H1 (cell line): Measurements from ENCODE around the gene ATXN2L. TPM values are rescaled to one million over a fixed set of nuclear protein-coding genes. Genes with fewer than 3 reads are reported as not detected.
A peak's percentile ranks its signal among the peaks of the same experiment; 100 is the strongest.

ENCODE experiments used
- CTCF ChIA-PET: fragments of 300-600 bp; sonication (Branson Sonifier 250); formaldehyde crosslinking; loops from one replicate; lab custom pipeline; 2021; ENCODE audit not compliant: partially characterized antibody; lab: Charles Lee
- POLR2A ChIA-PET: fragments of 300-600 bp; sonication (Branson Sonifier 250); formaldehyde crosslinking; loops from one replicate; lab custom pipeline; 2021; ENCODE audit warnings: inconsistent platforms; ENCODE audit not compliant: partially characterized antibody; lab: Charles Lee
- DNase-seq, 2 experiments: peaks; one replicate each; pipeline versions ENCODE4 v3.0.0 to v3.0.0-alpha.2; 2010 to 2022; ENCODE audit warnings: low spot score in 2 of 2, low read depth in 1 of 2, mixed read lengths in 1 of 2
- FAIRE-seq: peaks from 2 replicates; lab custom pipeline; 2011; peaks lifted over from hg19 to GRCh38; lab: Jason Lieb, UNC
- H2AFZ ChIP-seq: 2 replicates; pipeline ENCODE4 v1.8.1; 2012; ENCODE audit warnings: low read length, inconsistent platforms
- H2AK5ac ChIP-seq: 2 replicates; pipeline ENCODE4 v1.6.1; 2013; ENCODE audit warnings: low read depth, low read length
- H2BK120ac ChIP-seq: replicated peaks from 2 replicates; pipeline ENCODE3; 2013; ENCODE audit warnings: low read depth, low read length, inconsistent platforms
- H2BK12ac ChIP-seq: 2 replicates; pipeline ENCODE4 v1.6.1; 2013; ENCODE audit warnings: low read depth, low read length
- H2BK15ac ChIP-seq: 2 replicates; pipeline ENCODE4 v1.6.1; 2013; ENCODE audit warnings: low read length
- H2BK20ac ChIP-seq: 2 replicates; pipeline ENCODE4 v1.6.1; 2013; ENCODE audit warnings: low read length
- H2BK5ac ChIP-seq: 2 replicates; pipeline ENCODE4 v1.6.1; 2013; ENCODE audit warnings: low read depth, low read length
- H3K14ac ChIP-seq: 2 replicates; pipeline ENCODE4 v1.6.1; 2013; ENCODE audit warnings: inconsistent platforms; ENCODE audit not compliant: insufficient read length
- H3K18ac ChIP-seq: 2 replicates; pipeline ENCODE4 v1.6.1; 2013; ENCODE audit warnings: low read length; ENCODE audit errors: extremely low read depth
- H3K23ac ChIP-seq: 2 replicates; pipeline ENCODE4 v1.6.1; 2013; ENCODE audit warnings: inconsistent platforms; ENCODE audit not compliant: insufficient read length
- H3K23me2 ChIP-seq: 2 replicates; pipeline ENCODE4 v1.6.1; 2013; ENCODE audit warnings: low read depth, low read length
- H3K27ac ChIP-seq: 2 replicates; pipeline ENCODE4 v1.6.1; 2011; ENCODE audit warnings: low read depth, low read length, inconsistent platforms
- H3K27me3 ChIP-seq, 4 experiments: replicated peaks in 1 of 4; 1 replicate in 1 of 4; 2 replicates in 3 of 4; pipeline versions ENCODE4 v1.6.1 to v1.8.1; 2011 to 2013; ENCODE audit warnings: low read length in 3 of 4, mild to moderate bottlenecking in 3 of 4, inconsistent platforms in 2 of 4, mixed read lengths in 2 of 4, moderate library complexity in 1 of 4; ENCODE audit not compliant: control insufficient read depth in 3 of 4, insufficient read depth in 3 of 4; ENCODE audit errors: extremely low read depth in 1 of 4
- H3K36me3 ChIP-seq, 4 experiments: 2 replicates each; pipeline versions ENCODE4 v1.6.1 to v1.8.1; 2011 to 2013; ENCODE audit warnings: mild to moderate bottlenecking in 4 of 4, low read length in 3 of 4, moderate library complexity in 2 of 4, control low read depth in 1 of 4, inconsistent platforms in 1 of 4; ENCODE audit not compliant: insufficient read depth in 4 of 4, control insufficient read depth in 2 of 4
- H3K4ac ChIP-seq: replicated peaks from 2 replicates; pipeline ENCODE3; 2013; ENCODE audit warnings: low read length, low read depth, mixed read lengths, inconsistent platforms; ENCODE audit not compliant: insufficient read length
- H3K4me1 ChIP-seq, 4 experiments: replicated peaks in 1 of 4; 1 replicate in 1 of 4; 2 replicates in 3 of 4; pipeline versions ENCODE4 v1.6.1 to v1.8.1; 2011 to 2013; ENCODE audit warnings: low read length in 3 of 4, inconsistent platforms in 2 of 4, mixed read lengths in 1 of 4; ENCODE audit not compliant: insufficient read depth in 4 of 4, control insufficient read depth in 3 of 4
- H3K4me2 ChIP-seq, 2 experiments: 2 replicates each; pipeline versions ENCODE4 v1.6.1 to v1.8.1; 2011 to 2013; ENCODE audit warnings: low read depth in 2 of 2, low read length in 2 of 2, control low read depth in 1 of 2, inconsistent platforms in 1 of 2, mild to moderate bottlenecking in 1 of 2; ENCODE audit not compliant: insufficient read depth in 1 of 2
- H3K4me3 ChIP-seq, 4 experiments: fragments of 200-600, 300-600 bp in 1 of 4; sonication (generic), shearing (Covaris generic), sonication (Bioruptor Twin) in 1 of 4; 2 replicates each; pipeline versions ENCODE4 v1.5.1 to v1.8.1; 2011 to 2016; ENCODE audit warnings: low read length in 4 of 4, low read depth in 3 of 4, control low read depth in 2 of 4, inconsistent platforms in 2 of 4, mild to moderate bottlenecking in 2 of 4, mixed read lengths in 1 of 4, moderate library complexity in 1 of 4; ENCODE audit not compliant: insufficient read depth in 2 of 4; ENCODE audit errors: extremely low read depth in 1 of 4
- H3K56ac ChIP-seq: replicated peaks from 2 replicates; pipeline ENCODE3; 2013; ENCODE audit warnings: low read depth, mild to moderate bottlenecking, mixed read lengths, low read length, inconsistent platforms; ENCODE audit not compliant: insufficient read length
- H3K79me1 ChIP-seq: 2 replicates; pipeline ENCODE4 v1.6.1; 2013; ENCODE audit warnings: low read depth, low read length, control low read depth
- H3K79me2 ChIP-seq, 2 experiments: 2 replicates each; pipeline versions ENCODE4 v1.6.1 to v1.8.1; 2012 to 2013; ENCODE audit warnings: low read length in 2 of 2, mild to moderate bottlenecking in 2 of 2, inconsistent platforms in 1 of 2; ENCODE audit not compliant: insufficient read depth in 2 of 2, control insufficient read depth in 1 of 2
- H3K9ac ChIP-seq, 4 experiments: replicated peaks in 1 of 4; 1 replicate in 1 of 4; 2 replicates in 3 of 4; pipeline versions ENCODE4 v1.6.1 to v1.8.1; 2011 to 2013; ENCODE audit warnings: low read depth in 3 of 4, low read length in 3 of 4, control low read depth in 2 of 4, mild to moderate bottlenecking in 2 of 4, moderate library complexity in 2 of 4, inconsistent platforms in 1 of 4; ENCODE audit errors: extremely low read depth in 1 of 4
- H3K9me3 ChIP-seq, 2 experiments: 2 replicates each; pipeline versions ENCODE4 v1.6.1 to v1.8.1; 2012 to 2013; ENCODE audit warnings: mild to moderate bottlenecking in 2 of 2, moderate library complexity in 2 of 2, control low read depth in 1 of 2, inconsistent platforms in 1 of 2, low read depth in 1 of 2, low read length in 1 of 2, mixed read lengths in 1 of 2; ENCODE audit not compliant: insufficient read depth in 2 of 2
- H4K20me1 ChIP-seq, 2 experiments: replicated peaks in 1 of 2; 2 replicates each; pipeline versions ENCODE3 to v1.8.1; 2011 to 2013; ENCODE audit warnings: inconsistent platforms in 2 of 2, low read length in 2 of 2, mild to moderate bottlenecking in 1 of 2; ENCODE audit not compliant: insufficient read depth in 2 of 2, control insufficient read depth in 1 of 2
- H4K5ac ChIP-seq: 2 replicates; pipeline ENCODE4 v1.6.1; 2013; ENCODE audit warnings: low read length, low read depth, mixed read lengths, inconsistent platforms; ENCODE audit not compliant: insufficient read length
- H4K8ac ChIP-seq: 2 replicates; pipeline ENCODE4 v1.8.0; 2013; ENCODE audit warnings: mild to moderate bottlenecking, moderate library complexity, low read length, inconsistent platforms; ENCODE audit not compliant: insufficient read depth; ENCODE audit errors: extremely low read depth
- H4K91ac ChIP-seq: replicated peaks from 2 replicates; pipeline ENCODE3; 2013; ENCODE audit warnings: low read length, mixed read lengths, inconsistent platforms; ENCODE audit not compliant: insufficient read length
- BRCA1 ChIP-seq: IDR thresholded peaks from 2 replicates; pipeline ENCODE4 v1.6.1; 2012; ENCODE audit warnings: low read depth, low read length, improper control_type of control experiment
- CHD1 ChIP-seq: IDR thresholded peaks from 2 replicates; pipeline ENCODE4 v1.6.1; 2012; ENCODE audit warnings: low read depth, low read length, improper control_type of control experiment
- CHD2 ChIP-seq: IDR thresholded peaks from 2 replicates; pipeline ENCODE4 v1.6.1; 2012; ENCODE audit warnings: low read length, improper control_type of control experiment
- KDM4A ChIP-seq: IDR thresholded peaks from one replicate; pipeline ENCODE4 v1.7.1; 2012; ENCODE audit warnings: low read depth, mild to moderate bottlenecking, moderate library complexity, low read length, inconsistent platforms; ENCODE audit not compliant: severe bottlenecking
- PHF8 ChIP-seq: fragments of 200-600 bp; sonication (generic); conservative IDR thresholded peaks from 2 replicates; pipeline ENCODE4 v1.7.1; 2012; ENCODE audit warnings: low read depth, mild to moderate bottlenecking, inconsistent platforms, low read length, moderate library complexity
- POU5F1 ChIP-seq: IDR thresholded peaks from 2 replicates; pipeline ENCODE4 v1.6.1; 2011; ENCODE audit warnings: low read depth, mild to moderate bottlenecking, low read length, moderate library complexity
- RAD21 ChIP-seq, 2 experiments: IDR thresholded peaks in 1 of 2; conservative IDR thresholded peaks in 1 of 2; 2 replicates each; pipeline ENCODE4 v1.6.1; 2011; ENCODE audit warnings: low read depth in 2 of 2, low read length in 2 of 2, improper control_type of control experiment in 1 of 2, inconsistent platforms in 1 of 2, mild to moderate bottlenecking in 1 of 2, moderate library complexity in 1 of 2
- RBBP5 ChIP-seq: IDR thresholded peaks from 2 replicates; pipeline ENCODE4 v1.7.1; 2012; ENCODE audit warnings: low read depth, mild to moderate bottlenecking, inconsistent platforms, low read length, moderate library complexity, borderline replicate concordance
- RFX5 ChIP-seq: IDR thresholded peaks from 2 replicates; pipeline ENCODE4 v1.6.1; 2011; ENCODE audit warnings: low read depth, low read length, improper control_type of control experiment, borderline replicate concordance
- RXRA ChIP-seq: IDR thresholded peaks from 2 replicates; pipeline ENCODE4 v1.6.1; 2011; ENCODE audit warnings: low read depth, mild to moderate bottlenecking, low read length, moderate library complexity; ENCODE audit not compliant: insufficient read depth
- SIX5 ChIP-seq: IDR thresholded peaks from 2 replicates; pipeline ENCODE4 v1.6.1; 2011; ENCODE audit warnings: mild to moderate bottlenecking, low read depth, low read length
- SUZ12 ChIP-seq: fragments of 200-600 bp; sonication (generic); IDR thresholded peaks from 2 replicates; pipeline ENCODE4 v1.6.1; 2012; ENCODE audit warnings: mild to moderate bottlenecking, inconsistent platforms, low read length, moderate library complexity, mixed read lengths
- TAF7 ChIP-seq: optimal IDR thresholded peaks from 2 replicates; pipeline ENCODE3; 2011; ENCODE audit warnings: low read depth, mild to moderate bottlenecking, inconsistent platforms, low read length, moderate library complexity, borderline replicate concordance
- ZNF274 ChIP-seq: IDR thresholded peaks from 2 replicates; pipeline ENCODE4 v1.7.0; 2012; ENCODE audit warnings: low read length, borderline replicate concordance; ENCODE audit errors: extremely low read depth
- WGBS, 2 experiments: shearing (Covaris generic) in 1 of 2; methylation state at CpG; one replicate each; pipeline versions ENCODE4 v1.1.6 to v1.1.7; 2013 to 2015; ENCODE audit warnings: low lambda C conversion rate in 2 of 2, mixed read lengths in 2 of 2, inconsistent platforms in 1 of 2, low coverage in 1 of 2, missing lambda C conversion rate in 1 of 2; ENCODE audit not compliant: insufficient replicate concordance in 2 of 2, insufficient coverage in 1 of 2, insufficient read length in 1 of 2; ENCODE audit errors: extremely low coverage in 1 of 2, missing lambda C conversion rate in 1 of 2; 5-methylcytosine and 5-hydroxymethylcytosine counted together
- polyA plus RNA-seq, 7 experiments: library from polyadenylated mRNA; depleted of rRNA in 3 of 7; stranded (reverse) in 5 of 7; unstranded in 2 of 7; fragments of >200 nt in 5 of 7; fragments of 200-250 nt in 2 of 7; gene quantifications; 1 replicate in 5 of 7; 2 replicates in 1 of 7; 4 replicates in 1 of 7; pipeline versions ENCODE4 v1.2.1 to v1.2.3, GENCODE V29; 2011 to 2013; ENCODE audit warnings: missing spikeins in 2 of 7, mixed read lengths in 2 of 7
- total RNA-seq: library from RNA; stranded (reverse); fragmentation: NEBNext Ultra II Directional; extraction: Animal tissue kit (Norgen Biotek cat#: 25700); gene quantifications from 2 replicates; pipeline ENCODE4 v1.2.1, GENCODE V29; 2021

The ATXN2L gene
- total and polyA plus RNA-seq, 2 of the 8 experiments (the other 6 are each of a cell fraction or from before 2014, with no cell fraction given) = 79.1 to 227 TPM

- peaks cover 6 to 43% of the 10 kb centered on the region in 2 experiments; a peak in 3 of 4 replicates for H3K79me2 ChIP-seq
- POLR2A ChIA-PET = interaction anchor here (0.7 to 23.4 kb wide), 4 partner anchors 3 to 44 kb away, joined by 3 to 756 read pairs (median 460); partner anchors contain the start of genes ATP2A1, ATXN2L and TUFM
- no peak overlapping the region for H2AFZ ChIP-seq
- no peak for TF ChIP-seq SIX5
- no peak for TF ChIP-seq RFX5
- TF ChIP-seq BRCA1 = no peak
- TF ChIP-seq RXRA = no peak
- TF ChIP-seq CHD2 = no peak
- no peak for TF ChIP-seq ZNF274
- no peak for TF ChIP-seq CHD1
- TF ChIP-seq RAD21 (IDR thresholded peaks at IDR 0.05 in 1 of 2, conservative IDR thresholded peaks at IDR 0.05 in 1 of 2; ENCODE audit: low read depth in 2 of 2, low read length in 2 of 2) = no peak
- TF ChIP-seq RBBP5 = no peak
- TF ChIP-seq KDM4A = no peak
- no peak for TF ChIP-seq PHF8
- no peak for TF ChIP-seq SUZ12
- no peak for TF ChIP-seq POU5F1
- TF ChIP-seq TAF7 = no peak
These were observed 7.7 kb downstream of the ATXN2L start for GRCh38 chr16:28830531-28830930.

More at GRCh38 chr16:28830531-28830930, 7.7 kb downstream of the ATXN2L start:
- H3K36me3 ChIP-seq = peaks cover 73 to 98% (median 93%) of the 10 kb centered on the region in 4 experiments
- no peak overlapping the region for H3K56ac ChIP-seq
- no peaks in the 10 kb centered on the region for H3K27me3 ChIP-seq
- no peak overlapping the region for H4K5ac ChIP-seq
- CTCF ChIA-PET = interaction anchor here (0.9 to 2.0 kb wide), 2 partner anchors 15 to 114 kb away, joined by 5 to 7 read pairs; no protein-coding TSS in a partner anchor
- H3K4me1 ChIP-seq = no peaks in the 10 kb centered on the region; a peak in 1 of 7 replicates
- H3K9me3 ChIP-seq = no peaks in the 10 kb centered on the region
- H3K4me3 ChIP-seq = no peak overlapping the region
- WGBS, 2 experiments = 95% methylated on average over 10 of the region's 13 CpGs; no CpG with 5 or more reads in 1 of the 2 experiments
- no peak overlapping the region for H3K14ac ChIP-seq
- no peak overlapping the region for H2AK5ac ChIP-seq
- DNase-seq (no peak), FAIRE-seq (no peak)
- H3K4me2 ChIP-seq = no peak overlapping the region
- no peak overlapping the region for H3K9ac ChIP-seq
- H3K23ac ChIP-seq = no peak overlapping the region
- no peak overlapping the region for H3K27ac ChIP-seq
- H4K8ac ChIP-seq = peak overlapping the region; percentile 29; the same call in 1 of the 2 replicates
- no peak overlapping the region for H3K18ac ChIP-seq
- no peaks in the 10 kb centered on the region; the same call in 1 of the 2 replicates for H3K23me2 ChIP-seq
- no peak overlapping the region for H4K91ac ChIP-seq
- H2BK20ac ChIP-seq = no peak overlapping the region
- peaks cover 2% of the 10 kb centered on the region; the same call in 1 of the 2 replicates for H3K79me1 ChIP-seq
- H2BK15ac ChIP-seq = no peak overlapping the region
- no peak overlapping the region for H2BK5ac ChIP-seq
- no peak overlapping the region for H2BK12ac ChIP-seq
- H3K4ac ChIP-seq = no peak overlapping the region
- H2BK120ac ChIP-seq = no peak overlapping the region
- H4K20me1 ChIP-seq = peaks cover 0 to 26% of the 10 kb centered on the region in 2 experiments
